ENCODE data around the gene ACAA1.
"Not testable (repeated sequence)": the region's sequence is repeated elsewhere in the genome, so short reads cannot be mapped to it uniquely, and the experiment has no call there.

Gene ACAA1

GRCh38 chr3:38136393-38136776, 542 bp downstream of the ACAA1 start:
- DNase-seq (ENCODE audit: low read depth in 2 of 2), result no peak

DNA sequence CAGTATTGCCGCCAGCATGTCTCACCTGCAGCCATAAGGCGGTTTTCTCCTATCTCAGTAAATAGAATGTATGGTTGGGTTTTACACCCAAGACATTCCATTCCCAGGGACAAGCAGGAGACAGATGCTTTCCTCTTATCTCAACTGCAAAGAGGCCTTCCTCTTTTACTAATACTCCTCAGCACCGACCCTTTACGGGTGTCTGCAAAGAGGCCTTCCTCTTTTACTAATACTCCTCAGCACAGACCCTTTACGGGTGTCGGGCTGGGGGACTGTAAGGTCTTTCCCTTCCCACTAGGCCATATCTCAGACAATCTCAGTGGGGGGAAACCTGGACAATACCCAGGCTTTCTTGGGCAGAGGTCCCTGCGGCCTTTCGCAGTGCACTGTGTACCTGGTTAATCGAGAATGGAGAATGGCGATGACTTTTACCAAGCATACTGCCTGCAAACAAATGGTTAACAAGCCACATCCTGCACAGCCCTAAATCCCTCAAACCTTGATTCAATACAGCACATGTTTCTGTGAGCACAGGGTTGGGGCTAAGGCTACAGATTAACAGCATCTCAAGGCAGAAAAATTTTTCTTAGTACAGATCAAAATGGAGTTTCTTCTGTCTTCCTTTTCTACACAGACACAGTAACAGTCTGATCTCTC, 1.2 kb downstream of the ACAA1 start:
- not testable (repeated sequence) for DNase-seq (ENCODE audit: low read depth in 2 of 2)

- not testable (repeated sequence) for DNase-seq (ENCODE audit: low read depth in 2 of 2)
These were observed 2.3 kb downstream of the ACAA1 start for GRCh38 chr3:38134517-38135143.

GRCh38 chr3:38133557-38134405, 3.1 kb downstream of the ACAA1 start:
- no peak for DNase-seq (ENCODE audit: low read depth in 2 of 2)

GRCh38 chr3:38133209-38133556, 3.7 kb downstream of the ACAA1 start:
- no peak for DNase-seq (ENCODE audit: low read depth in 2 of 2)

GRCh38 chr3:38131621-38132369, 5.1 kb downstream of the ACAA1 start:
- DNase-seq (ENCODE audit: low read depth in 2 of 2), result no peak

- DNase-seq (ENCODE audit: low read depth in 2 of 2), result no peak
These were observed 6.3 kb downstream of the ACAA1 start for GRCh38 chr3:38130631-38131065.

GRCh38 chr3:38129058-38129457, 7.9 kb downstream of the ACAA1 start:
- DNase-seq (ENCODE audit: low read depth in 2 of 2), result no peak

- no peak for DNase-seq (ENCODE audit: low read depth in 2 of 2)
These were observed 8.6 kb downstream of the ACAA1 start for GRCh38 chr3:38128303-38128655.

DNA sequence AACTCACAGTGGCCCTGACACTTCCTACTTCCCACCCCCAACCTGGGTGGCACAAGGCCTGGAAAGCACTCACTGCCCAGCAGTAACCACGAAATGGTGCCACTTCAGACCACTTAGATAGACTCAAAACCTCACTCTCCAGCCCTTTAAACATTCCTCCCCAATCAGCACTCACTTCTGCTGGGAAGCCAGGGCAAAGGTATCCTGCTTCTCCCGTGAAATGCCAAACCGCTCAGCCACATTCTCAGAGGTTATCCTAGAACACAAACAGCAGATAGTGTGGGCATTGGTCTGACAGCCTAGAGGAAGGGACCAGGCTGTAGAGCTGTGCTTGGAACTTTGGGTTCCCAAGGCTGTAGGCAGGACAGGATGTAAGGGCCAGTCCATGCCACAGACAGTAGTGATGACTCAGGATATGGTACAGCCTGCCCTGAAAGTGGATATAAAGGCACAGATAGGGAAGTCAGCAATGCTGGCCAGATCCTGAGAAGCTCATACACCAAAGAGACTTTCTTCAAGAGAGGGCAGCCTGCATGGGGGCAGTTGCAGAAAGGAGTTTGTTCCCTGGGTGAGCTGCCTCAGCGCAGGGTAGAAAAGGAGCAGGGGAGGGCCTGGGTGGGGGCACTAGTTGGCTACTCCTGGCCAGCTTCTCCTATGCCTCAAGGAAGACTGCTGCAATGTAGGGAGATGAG, 9.2 kb downstream of the ACAA1 start:
- no peak for DNase-seq (ENCODE audit: low read depth in 2 of 2)

DNA sequence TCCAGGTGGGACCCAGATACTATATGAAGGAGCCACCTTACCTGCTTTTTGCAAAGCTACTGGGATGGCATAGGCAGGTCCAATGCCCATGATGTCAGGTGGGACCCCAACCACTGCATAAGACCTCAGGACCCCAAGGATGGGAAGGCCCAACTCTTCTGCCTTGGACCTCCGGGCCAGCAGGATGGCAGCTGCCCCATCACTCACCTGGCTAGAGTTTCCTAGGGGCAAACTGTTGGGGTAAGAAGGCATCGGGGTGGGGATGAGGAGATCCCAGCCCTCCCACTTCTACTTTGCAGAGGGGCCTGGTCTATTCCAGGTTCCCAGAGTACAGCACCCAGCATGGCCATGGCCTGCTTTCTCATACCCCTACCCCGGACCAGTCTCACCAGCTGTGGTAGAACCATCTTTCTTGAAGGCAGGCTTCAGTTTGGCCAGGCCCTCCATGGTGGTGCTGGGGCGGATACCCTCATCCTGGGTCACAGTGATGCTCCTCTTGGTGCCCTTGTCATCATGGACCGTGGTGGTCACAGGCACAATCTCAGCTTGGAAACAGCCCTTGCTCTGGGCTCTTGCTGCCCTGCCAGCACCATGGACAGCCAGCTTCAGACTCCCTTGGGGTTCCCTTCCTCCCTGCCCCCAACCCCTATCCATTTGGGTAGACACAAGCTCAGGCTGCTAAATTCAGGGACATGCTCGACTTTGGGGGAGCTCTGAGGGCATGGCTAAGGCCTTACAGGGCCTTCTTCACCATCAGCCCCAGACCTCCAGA, 10.6 kb downstream of the ACAA1 start:
- DNase-seq (ENCODE audit: low read depth in 2 of 2), result no peak

DNA sequence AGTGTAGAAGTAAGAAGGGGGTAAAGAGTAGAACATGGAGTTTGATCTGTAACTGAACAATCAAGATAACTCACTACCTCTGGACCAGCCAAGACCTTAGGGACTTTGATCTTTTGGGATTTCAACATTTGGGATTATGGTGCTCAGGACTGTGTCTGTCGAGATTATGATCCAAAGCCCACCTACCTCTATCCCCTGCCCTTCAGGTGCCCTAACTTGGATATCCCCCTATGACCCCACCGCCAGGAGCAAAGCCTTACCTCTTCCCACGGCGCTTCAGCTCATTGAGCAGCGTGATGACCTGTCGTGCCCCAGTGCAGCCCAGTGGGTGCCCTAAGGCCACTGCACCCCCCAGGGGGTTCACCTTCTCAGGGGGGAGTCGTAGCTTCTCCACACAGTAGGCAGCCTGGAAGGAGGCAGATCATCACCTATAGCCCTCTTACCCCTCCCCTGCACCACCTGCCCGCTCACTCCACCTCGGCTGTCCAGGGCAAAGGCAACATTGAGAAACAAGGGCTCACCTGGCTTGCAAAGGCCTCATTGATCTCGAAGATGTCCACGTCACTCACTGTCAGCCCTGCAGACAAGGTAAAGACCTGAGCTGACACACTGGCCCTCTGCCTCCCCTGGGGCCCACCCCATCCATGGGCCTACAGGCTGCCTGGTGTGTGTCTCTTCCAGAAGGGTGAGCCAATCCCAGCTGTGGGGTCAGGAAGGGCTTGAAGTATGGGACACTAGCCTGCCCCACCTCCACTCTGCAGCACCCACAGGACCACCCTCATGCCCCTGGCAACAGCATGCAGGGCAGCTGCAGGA, 11.4 kb downstream of the ACAA1 start:
- DNase-seq (ENCODE audit: low read depth in 2 of 2), result no peak

GRCh38 chr3:38124324-38125122, 12.4 kb downstream of the ACAA1 start:
- DNase-seq (ENCODE audit: low read depth in 2 of 2), result no peak

- DNase-seq (ENCODE audit: low read depth in 2 of 2), result no peak
These were observed 14.1 kb downstream of the ACAA1 start for GRCh38 chr3:38122712-38123290.

DNA sequence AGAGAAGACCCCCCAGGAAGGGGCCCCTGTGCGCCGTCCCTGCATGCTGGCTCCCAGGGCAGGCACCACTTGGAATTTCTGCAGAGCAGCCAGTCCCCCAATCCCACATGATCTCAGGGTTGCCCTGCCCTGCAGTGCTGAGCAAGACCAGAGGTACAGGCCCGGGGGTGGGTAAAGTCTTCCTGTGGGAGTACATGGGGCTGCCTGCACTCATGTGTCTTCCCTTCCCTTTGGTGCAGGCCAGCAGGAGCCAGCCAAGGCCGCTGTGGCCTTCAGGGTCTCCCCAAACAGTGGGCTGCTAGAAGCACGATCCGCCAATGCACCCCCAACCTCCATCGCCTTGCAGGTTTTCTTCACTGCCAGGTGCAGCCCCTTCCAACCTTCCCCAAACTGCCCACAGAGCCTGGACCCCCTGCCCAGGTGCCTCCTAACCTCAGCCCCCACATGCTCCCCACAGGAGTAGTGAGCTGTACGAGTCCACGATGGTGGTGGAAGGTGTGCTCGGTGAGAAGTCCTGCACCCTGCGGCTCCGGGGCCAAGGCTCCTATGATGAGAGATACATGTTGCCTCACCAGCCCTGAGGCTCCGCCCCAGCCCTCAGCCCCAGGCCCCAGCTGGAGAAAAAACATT, 15.0 kb downstream of the ACAA1 start:
- DNase-seq (ENCODE audit: low read depth in 2 of 2), result no peak

DNA sequence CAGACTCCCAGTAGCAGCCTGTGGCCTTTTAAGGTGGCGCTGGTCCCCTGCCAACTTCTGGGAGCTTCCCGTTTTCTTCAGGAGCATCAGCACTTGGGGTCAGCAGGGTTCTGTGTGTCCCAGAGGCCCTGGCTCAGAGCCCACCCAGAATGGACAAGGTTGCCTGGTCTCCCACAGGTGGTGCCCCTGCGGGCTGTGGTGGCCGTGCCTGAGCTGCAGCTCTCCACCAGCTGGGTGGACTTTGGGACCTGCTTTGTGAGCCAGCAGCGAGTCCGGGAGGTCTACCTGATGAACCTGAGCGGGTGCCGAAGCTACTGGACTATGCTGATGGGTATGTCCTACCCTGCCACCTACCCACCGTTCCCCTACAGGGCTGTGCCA, 15.5 kb downstream of the ACAA1 start:
- DNase-seq (ENCODE audit: low read depth in 2 of 2), result no peak

GRCh38 chr3:38120693-38121450, 16.1 kb downstream of the ACAA1 start:
- DNase-seq (ENCODE audit: low read depth in 2 of 2), result no peak
